Thoracic aorta (tissue), 2 donors: Measurements from ENCODE around the gene THRB. TPM values are rescaled to one million over a fixed set of nuclear protein-coding genes. Genes with fewer than 3 reads are reported as not detected.

Source experiments
- ATAC-seq: fragments of 150-250 bp; one replicate; pipeline ENCODE4 v1.8.0; 2017; ENCODE audit warnings: low read depth; ENCODE audit not compliant: insufficient number of reproducible peaks, low FRiP score
- DNase-seq: peaks from one replicate; pipeline ENCODE4 v3.0.0-alpha.2; 2020; ENCODE audit warnings: low spot score
- H3K27ac ChIP-seq, 2 donors: fragments of 200-600 bp; sonication (generic); 1 replicate in 1 of 2; 2 replicates in 1 of 2; pipeline ENCODE4 v1.5.1; 2016; ENCODE audit warnings: mild to moderate bottlenecking in 2 of 2, moderate library complexity in 2 of 2
- H3K27me3 ChIP-seq: fragments of 200-600 bp; sonication (generic); replicated peaks from 2 replicates; pipeline ENCODE4 v1.6.0; 2016; ENCODE audit warnings: mild to moderate bottlenecking; ENCODE audit not compliant: insufficient read depth
- H3K36me3 ChIP-seq: fragments of 200-600 bp; sonication (generic); one replicate; pipeline ENCODE4 v1.5.1; 2016
- H3K4me1 ChIP-seq, 2 donors: fragments of 200-600 bp; sonication (generic); 1 replicate in 1 of 2; 2 replicates in 1 of 2; pipeline versions ENCODE4 v1.5.1 to v1.6.0; 2016; ENCODE audit warnings: low read depth in 2 of 2, mild to moderate bottlenecking in 1 of 2; ENCODE audit not compliant: control insufficient read depth in 1 of 2
- H3K4me3 ChIP-seq: fragments of 200-600 bp; sonication (generic); 2 replicates; pipeline ENCODE4 v1.5.1; 2016; ENCODE audit warnings: mild to moderate bottlenecking
- H3K9me3 ChIP-seq: fragments of 200-600 bp; sonication (generic); 2 replicates; pipeline ENCODE4 v1.5.1; 2016
- CTCF ChIP-seq: fragments of 200-600 bp; sonication (generic); IDR thresholded peaks from one replicate; pipeline ENCODE4 v1.5.1; 2019; ENCODE audit warnings: antibody characterized with exemption
- total RNA-seq, 2 donors: library from RNA; depleted of rRNA; stranded (reverse); fragments of >200 nt; gene quantifications; one replicate each; pipeline versions ENCODE4 v1.1.0 to v1.2.3, GENCODE V29; 2016

Gene THRB
- total RNA-seq, 2 donors from 2014 or later: 40.3 to 65.6 TPM

- Histone ChIP-seq H3K27ac (peak overlapping the region in 1 of 2 donors; percentile 43), H3K36me3 (no peaks in the 10 kb centered on the region), H3K4me3 (no peak overlapping the region), H3K9me3 (no peaks in the 10 kb centered on the region), H3K4me1 (peaks cover 30 to 67% of the 10 kb centered on the region in 2 donors), H3K27me3 (no peaks in the 10 kb centered on the region)
- no peak for TF ChIP-seq CTCF
- DNase-seq: no peak
- no peak for ATAC-seq
Observed at GRCh38 chr3:24156466-24156865, 338.2 kb downstream of the THRB start.

- no peak overlapping the region for H3K4me3 ChIP-seq
- peak overlapping the region in 1 of 2 donors; percentile 67 for H3K27ac ChIP-seq
- no peak for TF ChIP-seq CTCF
- H3K4me1 ChIP-seq: peaks cover 30 to 69% of the 10 kb centered on the region in 2 donors
- no peaks in the 10 kb centered on the region for H3K36me3 ChIP-seq
- no peaks in the 10 kb centered on the region for H3K27me3 ChIP-seq
- no peaks in the 10 kb centered on the region for H3K9me3 ChIP-seq
- DNase-seq (no peak), ATAC-seq (no peak)
Observed at GRCh38 chr3:24155276-24155675, 339.4 kb downstream of the THRB start.

GRCh38 chr3:24154781-24155180, 339.9 kb downstream of the THRB start:
- ATAC-seq: no peak
- Histone ChIP-seq H3K27me3 (no peaks in the 10 kb centered on the region), H3K4me3 (no peak overlapping the region)

GRCh38 chr3:24154013-24154695, 340.5 kb downstream of the THRB start:
- no peaks in the 10 kb centered on the region for H3K9me3 ChIP-seq
- TF ChIP-seq CTCF: no peak
- DNase-seq: no peak
- no peak for ATAC-seq
- H3K4me3 ChIP-seq: no peak overlapping the region
- H3K36me3 ChIP-seq: no peaks in the 10 kb centered on the region
- no peaks in the 10 kb centered on the region for H3K27me3 ChIP-seq
- peak overlapping the region; percentile 36 to 67 for H3K27ac ChIP-seq
- H3K4me1 ChIP-seq: peaks cover 30 to 68% of the 10 kb centered on the region in 2 donors

More at GRCh38 chr3:24154781-24155180, 339.9 kb downstream of the THRB start:
- Histone ChIP-seq H3K4me1 (peaks cover 30 to 65% of the 10 kb centered on the region in 2 donors), H3K9me3 (no peaks in the 10 kb centered on the region), H3K36me3 (no peaks in the 10 kb centered on the region), H3K27ac (peak overlapping the region in 1 of 2 donors; percentile 67)
- no peak for DNase-seq
- TF ChIP-seq CTCF: no peak

GRCh38 chr3:24151594-24151993, 343.1 kb downstream of the THRB start:
- DNase-seq: no peak
- no peak for ATAC-seq
- peak overlapping the region; percentile 33 for H3K4me3 ChIP-seq
- peak overlapping the region; percentile 66 to 67 for H3K27ac ChIP-seq
- no peaks in the 10 kb centered on the region for H3K36me3 ChIP-seq
- no peak for TF ChIP-seq CTCF
- peaks cover 27 to 60% of the 10 kb centered on the region in 2 donors for H3K4me1 ChIP-seq
- no peaks in the 10 kb centered on the region for H3K9me3 ChIP-seq
- no peaks in the 10 kb centered on the region for H3K27me3 ChIP-seq
